DMS79 treated with DMSO at 0.1 percent for 48 hours (cell line): ENCODE measurements around the gene NEDD9.

ENCODE experiments used
- DNase-seq: peaks from one replicate; lab custom pipeline; 2025; lab: John Stamatoyannopoulos, UW

Gene NEDD9, protein sequence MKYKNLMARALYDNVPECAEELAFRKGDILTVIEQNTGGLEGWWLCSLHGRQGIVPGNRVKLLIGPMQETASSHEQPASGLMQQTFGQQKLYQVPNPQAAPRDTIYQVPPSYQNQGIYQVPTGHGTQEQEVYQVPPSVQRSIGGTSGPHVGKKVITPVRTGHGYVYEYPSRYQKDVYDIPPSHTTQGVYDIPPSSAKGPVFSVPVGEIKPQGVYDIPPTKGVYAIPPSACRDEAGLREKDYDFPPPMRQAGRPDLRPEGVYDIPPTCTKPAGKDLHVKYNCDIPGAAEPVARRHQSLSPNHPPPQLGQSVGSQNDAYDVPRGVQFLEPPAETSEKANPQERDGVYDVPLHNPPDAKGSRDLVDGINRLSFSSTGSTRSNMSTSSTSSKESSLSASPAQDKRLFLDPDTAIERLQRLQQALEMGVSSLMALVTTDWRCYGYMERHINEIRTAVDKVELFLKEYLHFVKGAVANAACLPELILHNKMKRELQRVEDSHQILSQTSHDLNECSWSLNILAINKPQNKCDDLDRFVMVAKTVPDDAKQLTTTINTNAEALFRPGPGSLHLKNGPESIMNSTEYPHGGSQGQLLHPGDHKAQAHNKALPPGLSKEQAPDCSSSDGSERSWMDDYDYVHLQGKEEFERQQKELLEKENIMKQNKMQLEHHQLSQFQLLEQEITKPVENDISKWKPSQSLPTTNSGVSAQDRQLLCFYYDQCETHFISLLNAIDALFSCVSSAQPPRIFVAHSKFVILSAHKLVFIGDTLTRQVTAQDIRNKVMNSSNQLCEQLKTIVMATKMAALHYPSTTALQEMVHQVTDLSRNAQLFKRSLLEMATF

DNA sequence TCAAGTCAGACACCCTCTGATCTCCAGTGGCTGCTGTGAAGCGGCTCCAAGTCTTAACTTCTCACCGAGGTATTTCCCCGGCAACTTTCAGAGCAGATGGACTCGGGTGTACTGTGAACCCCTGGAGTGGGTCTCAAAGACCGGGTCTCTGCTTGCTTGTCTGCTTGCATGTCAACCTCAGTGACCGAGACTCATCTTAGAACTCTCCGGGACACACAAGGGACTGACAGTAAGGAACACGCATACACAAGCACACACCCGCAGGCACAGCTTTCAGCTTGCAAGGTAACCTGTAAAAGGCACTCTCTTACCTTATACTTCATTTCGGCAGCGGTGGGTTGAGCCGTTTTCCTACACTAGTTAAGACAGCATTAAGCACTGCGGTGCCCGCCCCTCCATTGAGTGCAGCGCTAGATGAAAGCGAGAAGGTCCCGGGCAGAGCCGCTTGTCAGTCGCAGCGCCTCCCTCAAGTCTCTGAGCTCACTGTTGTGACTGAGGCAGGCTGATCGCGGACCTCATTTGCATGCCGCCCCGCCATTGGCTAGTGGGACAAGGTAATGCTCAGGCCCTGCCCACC is at the start of gene NEDD9:
NEDD9 (minus strand) TSS at position 476 of the 577 bp plus-strand sequence; CDS start at position 323, 153 bp downstream.
- DNase-seq, result peak; percentile 71

DNA sequence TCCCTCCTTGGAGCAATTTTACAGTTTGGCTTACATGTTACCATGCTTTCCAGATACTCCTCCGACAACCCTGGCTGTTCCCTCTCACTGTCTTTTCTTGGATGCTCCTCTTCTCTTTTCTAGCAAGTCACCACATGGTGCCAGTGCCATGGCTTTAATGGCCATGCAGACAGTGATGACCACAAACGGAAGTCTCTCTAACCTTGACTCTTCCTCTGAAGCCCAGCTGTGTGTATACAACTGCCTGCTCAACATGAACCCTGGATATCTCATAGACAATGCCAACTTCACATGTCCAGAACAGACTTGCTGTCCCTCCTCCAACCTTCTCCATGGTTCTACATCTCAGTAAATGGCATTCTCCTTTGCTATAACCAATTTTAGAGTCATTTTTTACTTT is 49.8 kb upstream of the NEDD9 start:
- DNase-seq, result no peak

DNA sequence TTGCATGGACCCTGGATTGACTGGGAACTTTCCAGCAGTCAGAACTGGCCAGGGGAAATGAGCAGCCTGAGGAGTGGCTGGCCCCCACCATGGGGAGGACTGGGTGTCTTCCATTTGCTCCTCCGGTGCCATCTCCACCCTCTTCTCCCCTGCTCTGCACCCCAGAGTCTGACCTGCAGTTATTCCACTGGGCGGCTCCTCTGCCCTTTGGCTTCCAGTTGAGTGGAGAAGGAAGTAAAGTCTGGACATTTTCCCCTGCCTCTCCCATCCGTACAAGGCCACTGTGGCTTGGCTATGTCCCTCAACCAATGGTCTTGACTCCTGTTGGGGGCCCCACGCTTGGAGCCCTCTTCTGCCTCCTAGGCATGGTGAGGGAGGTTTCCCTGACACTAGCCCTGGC is 47.9 kb upstream of the NEDD9 start:
- no peak for DNase-seq

DNA sequence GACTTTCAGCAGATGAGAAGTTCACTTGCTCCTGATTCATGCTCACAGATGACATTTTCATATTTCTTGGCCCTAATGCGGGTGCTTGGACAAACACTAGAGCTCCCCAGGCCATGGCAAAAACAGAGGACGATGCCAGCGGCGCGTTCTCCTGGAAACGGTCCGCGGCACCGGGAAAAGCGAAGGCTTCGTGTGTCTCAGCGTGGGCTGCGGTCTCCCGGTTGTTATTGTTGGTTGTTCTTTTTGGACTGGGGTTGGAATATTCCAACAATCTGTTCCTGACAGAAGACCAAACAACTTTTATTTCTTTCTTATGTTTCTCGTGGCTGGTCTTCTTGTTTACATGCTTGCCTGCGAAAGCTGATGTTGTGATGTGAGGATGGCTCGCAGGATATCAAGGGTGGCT is 46.8 kb upstream of the NEDD9 start:
- peak; percentile 24 for DNase-seq

DNA sequence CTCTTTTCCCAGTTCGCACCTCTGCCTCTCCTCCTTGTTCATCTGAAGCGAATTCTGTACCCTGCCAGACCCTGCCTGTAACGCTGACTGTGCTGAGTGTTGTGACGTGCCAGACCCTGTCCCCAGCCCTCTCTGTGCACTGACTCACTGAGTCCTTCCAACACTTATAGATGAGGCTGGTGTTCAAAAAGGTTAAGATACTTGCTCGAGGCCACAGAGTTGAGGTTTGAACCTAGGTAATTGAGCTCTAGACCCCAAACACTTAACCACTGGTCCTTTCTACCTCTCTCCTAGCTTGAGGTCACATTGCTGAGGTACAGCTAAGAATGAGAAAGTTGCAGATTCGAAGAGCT is 45.7 kb upstream of the NEDD9 start:
- no peak for DNase-seq

DNA sequence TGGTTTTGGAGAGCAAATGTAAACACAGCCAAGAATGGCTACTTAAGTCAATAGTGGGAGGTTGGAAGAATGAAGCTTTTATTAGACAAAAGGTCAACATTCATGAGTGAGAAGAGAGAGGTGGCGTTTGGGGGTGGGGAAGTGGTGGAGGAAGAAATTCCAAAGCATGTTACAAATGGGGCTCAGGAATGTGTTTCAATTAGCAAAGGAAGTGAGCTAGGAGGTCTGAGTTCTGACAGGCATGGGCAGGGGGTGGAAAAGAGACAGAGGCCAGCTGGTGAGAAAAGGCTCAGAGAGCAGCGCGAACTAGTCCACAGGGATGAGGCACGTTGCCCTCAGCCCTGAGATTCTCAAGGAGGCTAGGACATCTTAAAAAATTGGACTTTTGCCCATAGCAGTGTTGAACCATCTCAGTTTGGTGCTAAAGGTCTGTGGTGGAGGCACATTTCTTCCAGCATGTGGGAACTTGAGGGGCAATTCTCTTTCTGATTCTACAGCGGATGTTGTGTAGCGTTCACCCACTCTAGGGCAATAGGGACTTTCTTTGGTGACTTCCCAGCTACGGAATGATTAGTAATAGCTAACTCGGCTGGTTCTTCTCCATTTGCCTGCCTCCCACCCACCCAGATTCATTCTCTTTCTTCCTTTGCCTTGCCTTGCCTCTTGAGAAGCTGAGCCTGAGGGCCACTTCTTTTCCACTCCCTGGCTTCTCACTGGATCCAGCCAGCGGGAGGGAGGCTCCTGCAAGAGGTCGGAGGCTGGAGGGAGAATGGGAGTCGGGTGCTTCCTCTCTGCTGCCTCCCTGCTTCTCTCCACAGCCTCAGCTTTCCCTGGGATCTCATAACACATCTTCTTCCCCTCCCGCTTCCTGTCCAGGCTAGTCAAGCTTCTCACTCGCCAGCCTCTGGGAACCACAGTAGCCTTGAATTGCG is 45.1 kb upstream of the NEDD9 start:
- DNase-seq, result peak; percentile 35

DNA sequence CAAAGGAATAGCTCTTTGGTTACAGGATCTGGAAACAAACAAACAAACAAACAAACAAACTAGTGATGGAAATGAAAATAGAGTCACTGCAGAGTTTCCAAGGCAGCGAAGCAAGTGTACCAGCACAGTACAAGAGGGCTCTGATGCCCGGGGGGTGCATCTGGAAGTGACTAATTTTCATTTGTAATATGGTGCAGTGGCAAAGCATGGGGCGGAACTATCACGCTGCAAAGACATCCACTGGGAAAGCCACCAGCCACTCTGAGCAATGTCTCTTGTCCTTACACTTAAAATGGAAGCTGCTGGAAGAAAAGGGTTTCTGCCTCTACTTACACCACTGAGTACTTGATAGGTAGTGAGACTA is 44.4 kb upstream of the NEDD9 start:
- no peak for DNase-seq

DNA sequence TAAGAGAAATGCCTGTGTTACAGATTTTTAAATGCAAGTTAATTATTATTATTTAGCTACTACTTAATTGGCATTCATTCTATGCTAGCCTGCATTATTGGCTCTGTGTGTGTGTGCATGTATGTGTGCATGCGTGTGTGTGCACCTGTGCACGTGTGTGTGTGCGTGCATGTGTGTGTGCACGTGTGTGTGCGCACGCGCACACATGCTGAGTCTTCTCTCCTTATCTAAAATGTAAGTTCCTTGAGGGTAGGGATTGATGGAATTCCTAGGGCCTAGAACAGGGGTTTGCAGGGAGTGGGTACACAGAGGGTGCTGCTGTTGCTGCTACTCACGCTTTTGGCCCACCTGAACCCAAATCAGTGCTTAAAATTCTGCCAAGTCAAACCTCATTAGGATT is 43.8 kb upstream of the NEDD9 start:
- DNase-seq, result no peak

DNA sequence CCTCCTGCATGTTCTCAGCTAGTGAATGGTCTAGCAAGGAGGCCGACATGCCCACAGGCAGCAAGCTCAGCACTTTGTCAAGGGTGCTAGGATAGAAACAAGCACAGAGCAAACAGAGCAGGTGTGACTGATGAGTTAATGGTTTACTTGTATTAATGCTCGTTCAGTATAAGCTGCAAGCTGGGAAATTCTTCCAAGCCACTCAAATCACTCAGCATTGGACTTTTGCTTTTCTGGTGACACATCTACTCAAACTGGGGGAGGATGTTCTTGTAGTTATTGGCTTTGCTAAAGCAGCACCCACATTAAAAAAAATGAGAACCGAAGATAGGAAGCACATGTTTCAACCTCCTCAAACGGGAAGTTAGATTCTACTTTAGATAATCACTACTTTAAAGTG is 43.1 kb upstream of the NEDD9 start:
- peak; percentile 4 for DNase-seq

DNA sequence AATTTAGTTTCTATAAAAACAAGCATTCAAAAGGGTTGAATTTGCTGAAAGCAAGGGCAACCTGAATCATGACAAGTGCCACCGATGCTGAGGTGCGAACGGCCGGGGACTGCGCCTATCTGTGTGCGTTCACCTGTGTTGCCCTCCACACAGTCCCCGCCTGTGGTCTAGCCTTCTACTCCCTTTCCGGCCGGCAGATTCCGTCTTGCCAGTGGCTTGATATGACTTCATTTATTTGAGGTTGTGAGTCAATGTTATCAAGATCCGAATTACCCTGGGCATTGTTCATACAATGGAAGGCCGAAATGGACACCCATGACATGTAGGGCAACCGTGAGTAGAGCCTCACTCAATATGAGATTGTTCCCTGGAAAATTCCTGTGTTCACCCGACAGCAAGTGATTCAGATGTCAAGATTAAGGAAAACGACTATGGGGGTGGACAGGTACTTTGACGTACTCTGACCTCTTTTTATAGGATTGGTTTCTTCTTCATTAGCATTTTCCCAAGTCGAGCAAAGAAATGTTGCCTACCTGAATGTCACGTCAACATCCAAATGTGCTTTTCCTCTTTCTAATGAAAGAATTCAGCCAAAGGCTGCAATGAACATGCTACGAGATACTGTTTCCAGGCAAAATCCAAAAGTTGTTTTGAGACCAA is 41.1 kb upstream of the NEDD9 start:
- no peak for DNase-seq

DNA sequence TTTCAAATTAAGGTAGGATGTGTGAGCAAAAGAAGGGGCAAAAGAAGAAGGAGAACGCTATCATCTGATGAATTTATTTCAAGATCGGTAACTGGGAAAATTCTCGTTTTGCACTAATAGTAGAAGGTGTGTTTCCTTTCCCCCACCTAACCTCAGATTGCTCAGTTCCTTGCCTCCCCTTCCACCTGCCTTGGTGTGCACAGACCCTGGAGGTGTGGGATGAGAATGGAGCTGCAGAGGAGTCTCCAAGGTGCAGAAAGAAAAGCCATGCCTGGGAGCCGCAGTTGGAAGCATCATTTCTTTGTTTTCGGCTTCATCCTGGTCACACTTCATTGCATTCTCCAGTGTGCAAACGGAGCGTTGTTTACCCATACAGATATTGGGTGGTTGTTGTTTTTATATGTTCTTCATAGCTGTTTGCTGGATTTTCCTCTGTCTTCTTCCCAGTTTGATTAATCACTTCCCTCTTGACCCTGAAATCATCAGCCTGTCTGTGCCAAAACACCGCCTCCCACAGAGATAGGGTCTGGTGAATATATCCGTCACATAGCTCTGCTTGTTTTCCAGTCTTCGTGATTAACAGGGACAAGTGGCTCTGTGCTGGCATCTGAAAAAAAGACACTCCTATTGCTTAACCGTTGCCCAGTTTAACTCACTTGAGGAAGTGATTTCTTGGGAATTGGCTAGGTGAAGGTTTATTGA is 40.2 kb upstream of the NEDD9 start:
- peak; percentile 35 for DNase-seq

DNA sequence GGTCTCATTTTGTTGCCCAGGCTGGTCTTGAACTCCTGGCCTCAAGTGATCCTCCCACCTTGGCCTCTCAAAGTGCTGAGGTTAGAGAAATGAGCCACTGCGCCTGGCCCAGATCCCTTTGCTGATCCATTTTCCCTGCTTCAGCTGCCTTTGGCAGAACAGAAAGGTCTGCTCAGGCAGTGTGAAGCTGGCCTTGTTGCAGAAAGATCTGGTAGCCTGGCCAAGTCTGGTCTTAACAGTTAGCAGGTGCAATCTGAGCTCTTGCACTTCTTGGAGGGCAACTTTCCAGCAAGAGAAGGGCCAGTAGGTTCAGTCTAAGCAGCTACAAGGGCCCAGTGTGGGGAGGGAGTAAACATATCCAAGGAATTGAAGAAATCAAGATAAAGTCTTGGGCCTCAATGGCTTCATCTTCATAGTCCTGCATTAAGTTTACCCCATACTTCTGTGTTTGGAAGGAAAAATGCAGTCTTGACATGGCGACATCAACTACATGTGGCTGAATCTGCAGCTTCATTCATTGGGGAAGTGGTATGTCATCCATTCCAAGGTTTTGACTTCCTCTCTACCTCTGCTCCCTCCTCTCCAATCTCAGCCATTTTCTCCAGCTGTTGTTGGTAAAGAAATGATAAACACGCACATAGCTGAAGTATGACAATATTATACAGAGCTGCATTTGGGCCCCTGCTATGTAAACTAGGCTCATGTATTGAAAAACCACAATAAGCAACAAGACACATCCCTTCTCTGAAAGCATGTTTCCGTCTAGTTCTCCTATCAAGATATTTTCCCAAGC is 39.0 kb upstream of the NEDD9 start:
- peak; percentile 33 for DNase-seq

DNA sequence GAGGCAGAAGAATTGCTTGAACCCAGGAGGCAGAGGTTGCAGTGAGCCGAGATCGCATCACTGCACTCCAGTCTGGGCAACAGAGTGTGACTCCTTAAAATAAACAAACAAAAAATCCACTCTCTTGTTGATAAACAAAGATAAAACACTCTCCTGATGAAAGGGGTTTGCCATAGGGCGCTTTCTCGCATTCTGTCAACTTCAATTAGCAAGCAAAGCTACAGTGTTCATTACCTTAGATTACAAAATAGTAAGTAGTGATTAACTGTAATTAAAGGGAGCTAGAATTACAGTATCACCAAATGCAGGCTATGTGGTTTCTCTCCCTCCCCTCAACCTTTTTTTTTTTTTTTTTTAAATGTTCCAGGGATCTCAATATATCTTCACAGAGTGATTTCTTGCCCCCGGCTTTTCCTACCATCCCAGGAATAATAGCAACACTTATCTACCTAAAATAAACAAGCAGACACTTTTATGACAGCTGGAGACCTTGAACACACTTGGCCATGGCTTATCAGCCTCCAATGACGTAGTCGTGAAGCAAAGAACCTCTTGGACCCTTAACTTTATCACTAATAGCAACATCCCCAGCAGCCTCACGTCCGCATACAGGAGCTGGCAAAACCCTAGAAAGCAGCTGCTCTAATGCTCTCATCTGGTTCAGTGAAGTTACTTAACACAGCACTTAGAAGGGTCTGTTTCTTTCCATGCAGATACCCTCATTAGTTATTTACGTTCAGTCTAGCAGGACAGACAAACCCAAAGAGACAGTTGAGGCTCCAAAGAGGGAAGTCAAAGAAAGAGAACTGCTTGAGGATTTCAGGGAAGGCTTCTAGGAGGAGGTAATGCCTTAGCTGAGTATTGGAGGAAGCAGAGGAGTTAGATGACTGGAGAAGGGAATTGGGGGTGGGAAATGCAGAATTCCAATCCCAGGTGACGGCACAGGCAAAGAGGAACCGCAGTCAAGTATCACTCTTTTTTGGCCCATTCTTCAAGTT is 37.9 kb upstream of the NEDD9 start:
- DNase-seq, result peak; percentile 71

DNA sequence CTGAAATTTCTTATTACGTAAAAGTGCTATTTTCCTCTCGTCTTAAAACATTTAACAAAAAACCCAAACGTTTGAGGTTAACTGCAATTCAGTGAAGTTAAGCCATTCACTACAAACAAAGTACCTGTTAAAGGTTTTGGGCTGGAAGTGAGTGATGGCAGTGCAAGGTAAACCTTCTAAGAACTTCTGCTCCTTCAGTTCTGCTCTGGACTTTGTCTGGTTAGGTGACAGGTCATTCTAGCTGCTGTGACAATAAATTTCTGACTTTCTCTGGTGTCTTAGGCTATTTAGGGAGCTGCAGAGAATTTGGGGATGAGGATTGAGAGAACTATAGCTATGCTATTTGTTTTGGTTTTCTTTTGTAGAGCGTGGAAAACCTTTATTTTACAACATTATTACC is 36.5 kb upstream of the NEDD9 start:
- DNase-seq, result no peak

DNA sequence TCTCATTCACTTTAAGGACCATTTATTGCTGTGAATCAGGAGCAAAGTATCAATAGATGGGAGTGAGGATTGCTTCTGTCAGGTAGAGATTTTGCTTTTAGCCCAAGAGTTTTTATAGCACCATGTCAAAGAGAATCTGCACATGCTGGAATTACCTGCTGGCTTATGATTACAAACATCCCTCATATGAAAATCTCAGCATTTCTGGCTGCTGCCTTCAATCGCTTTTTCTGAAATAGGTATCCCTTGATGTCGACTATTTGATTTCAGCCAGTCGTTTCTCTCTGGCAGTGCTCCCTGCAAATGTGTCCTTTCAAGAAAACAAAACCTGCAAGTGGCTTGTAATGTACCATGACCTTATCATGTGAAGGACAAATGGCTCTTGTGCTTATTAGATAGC is 34.5 kb upstream of the NEDD9 start:
- DNase-seq, result peak; percentile 3

DNA sequence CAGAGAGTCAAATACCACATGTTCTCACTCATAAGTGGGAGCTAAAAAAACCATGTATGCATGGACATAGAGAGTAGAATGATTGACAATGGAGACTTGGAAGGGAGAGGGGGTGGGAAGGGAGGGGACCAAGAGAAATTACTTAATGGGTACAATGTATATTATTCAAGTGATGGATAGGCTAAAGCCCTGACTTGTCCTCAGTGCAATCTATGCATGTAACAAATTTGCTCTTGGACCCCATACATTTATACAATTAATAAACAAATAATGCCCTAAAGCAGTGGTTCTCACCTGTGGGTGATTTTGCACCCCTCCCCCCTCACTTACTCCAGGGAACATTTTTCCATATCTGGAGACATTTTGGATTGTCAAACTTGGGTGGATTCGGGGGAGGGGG is 33.5 kb upstream of the NEDD9 start:
- DNase-seq, result no peak

DNA sequence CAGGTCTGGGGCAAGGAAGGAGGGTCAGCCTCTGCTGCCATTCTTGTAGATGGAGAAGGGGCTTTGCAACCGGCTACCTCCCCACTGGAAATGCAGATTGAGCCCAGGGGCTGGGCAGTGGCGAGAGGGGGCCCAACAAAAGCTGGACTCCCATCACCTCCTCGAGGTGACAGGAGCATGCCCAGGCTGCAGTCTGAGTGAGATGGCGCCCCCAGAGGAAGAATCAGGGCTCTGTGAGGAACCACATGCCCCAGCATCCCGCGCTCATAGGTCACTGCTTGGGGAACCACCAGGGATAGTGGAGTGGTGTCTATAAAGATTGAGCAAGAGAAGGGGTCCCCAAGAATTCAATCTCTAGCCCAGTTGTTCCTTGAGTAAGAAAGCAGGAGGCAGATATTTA is 31.6 kb upstream of the NEDD9 start:
- no peak for DNase-seq

DNA sequence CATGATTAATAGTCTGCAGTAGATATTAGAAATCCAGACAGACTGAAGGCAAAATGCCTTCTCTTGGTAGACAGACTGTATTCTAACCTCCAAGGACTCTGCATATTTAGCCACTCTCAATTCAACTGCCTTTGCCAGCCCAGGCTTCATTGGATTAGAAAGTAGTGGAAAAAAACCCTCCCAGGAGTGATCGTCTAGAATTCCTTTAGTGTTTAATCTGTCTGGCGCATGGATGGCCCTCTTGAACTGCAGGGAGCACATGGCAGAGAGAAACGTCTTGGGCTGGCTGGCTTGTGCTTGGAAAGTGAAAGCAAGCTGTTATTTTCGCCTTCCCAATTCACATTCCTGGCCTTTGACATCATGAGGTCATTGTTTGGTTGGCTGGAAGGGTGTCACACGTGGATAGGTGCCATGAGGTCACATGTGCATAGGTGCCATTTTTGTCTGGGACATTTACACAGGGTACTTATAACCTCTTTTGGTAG is 30.9 kb upstream of the NEDD9 start:
- no peak for DNase-seq

DNA sequence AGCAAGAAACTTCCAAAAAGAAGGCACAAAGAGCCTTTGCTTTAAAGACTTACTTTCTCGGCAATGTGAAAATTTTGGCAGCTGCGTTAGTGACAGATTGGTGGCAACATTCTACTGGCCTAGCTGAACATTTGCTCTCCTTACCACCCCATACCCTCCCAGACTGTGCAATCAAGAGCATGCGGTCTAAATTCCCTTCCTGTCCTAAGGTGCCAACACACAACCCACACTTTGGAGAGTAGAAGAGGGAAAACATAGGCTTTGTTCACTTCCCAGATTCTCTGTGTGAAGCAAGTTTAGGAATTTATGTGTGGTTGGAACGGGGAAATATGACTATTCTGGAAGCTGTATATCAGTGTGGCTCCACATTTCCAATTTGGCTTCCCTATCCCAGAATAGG is 29.8 kb upstream of the NEDD9 start:
- DNase-seq, result no peak
